OCI-LY1 (cell line): Measurements from ENCODE around the gene CNOT4.

Experiments
- H2AFZ ChIP-seq: fragments of 200-600 bp; sonication (generic), shearing (Covaris generic); 2 replicates; pipeline ENCODE4 v1.6.0; 2014; ENCODE audit warnings: antibody characterized with exemption, mild to moderate bottlenecking, low read length
- H3F3A ChIP-seq: fragments of 200-600 bp; sonication (generic), shearing (Covaris generic); 2 replicates; pipeline ENCODE4 v1.6.0; 2014; ENCODE audit warnings: mild to moderate bottlenecking, antibody characterized with exemption, low read length, moderate library complexity; ENCODE audit not compliant: insufficient read depth
- H3K27ac ChIP-seq: fragments of 200-600 bp; sonication (generic); 2 replicates; pipeline ENCODE4 v1.5.1; 2014; ENCODE audit warnings: low read length, mixed run types, mild to moderate bottlenecking, low read depth; ENCODE audit not compliant: poor library complexity, severe bottlenecking
- H3K27me3 ChIP-seq: fragments of 200-600 bp; sonication (generic); 2 replicates; pipeline ENCODE4 v1.6.0; 2014; ENCODE audit warnings: antibody characterized with exemption, mild to moderate bottlenecking, low read length, moderate library complexity; ENCODE audit not compliant: insufficient read depth
- H3K36me3 ChIP-seq: fragments of 200-600 bp; sonication (generic); 2 replicates; pipeline ENCODE4 v1.6.1; 2014; ENCODE audit warnings: mild to moderate bottlenecking, antibody characterized with exemption, low read length, moderate library complexity, mixed read lengths; ENCODE audit not compliant: insufficient read depth
- H3K4me1 ChIP-seq: fragments of 200-600 bp; sonication (generic); 2 replicates; pipeline ENCODE4 v1.5.1; 2014; ENCODE audit warnings: mild to moderate bottlenecking, low read length, moderate library complexity; ENCODE audit not compliant: insufficient read depth, severe bottlenecking
- H3K4me2 ChIP-seq: fragments of 200-600 bp; sonication (generic), shearing (Covaris generic); 2 replicates; pipeline ENCODE4 v1.6.1; 2014; ENCODE audit warnings: low read length
- H3K4me3 ChIP-seq: fragments of 200-600 bp; sonication (generic); 2 replicates; pipeline ENCODE4 v1.5.1; 2014; ENCODE audit warnings: low read length, low read depth, mild to moderate bottlenecking, mixed read lengths; ENCODE audit not compliant: poor library complexity, severe bottlenecking
- H3K79me2 ChIP-seq: fragments of 200-600 bp; shearing (Covaris generic); 2 replicates; pipeline ENCODE4 v1.6.1; 2016; ENCODE audit warnings: mixed run types, low read length, mixed read lengths; ENCODE audit not compliant: insufficient read depth
- H3K9ac ChIP-seq: fragments of 200-600 bp; sonication (generic), shearing (Covaris generic); 2 replicates; pipeline ENCODE4 v1.6.1; 2014; ENCODE audit warnings: mild to moderate bottlenecking, low read length, mixed read lengths
- H3K9me2 ChIP-seq: fragments of 200-600 bp; sonication (generic), shearing (Covaris generic); 2 replicates; pipeline ENCODE4 v1.6.1; 2014; ENCODE audit warnings: low read depth, mild to moderate bottlenecking, low read length, mixed read lengths
- H3K9me3 ChIP-seq: fragments of 200-600 bp; shearing (Covaris generic); 2 replicates; pipeline ENCODE4 v1.6.1; 2014; ENCODE audit warnings: low read length, mixed read lengths
- H4K20me1 ChIP-seq: fragments of 200-600 bp; sonication (generic), shearing (Covaris generic); 2 replicates; pipeline ENCODE4 v1.6.0; 2016; ENCODE audit warnings: mild to moderate bottlenecking, low read length; ENCODE audit not compliant: insufficient read depth
- EZH2 ChIP-seq: fragments of 200-600 bp; sonication (generic), shearing (Covaris generic); IDR thresholded peaks from 2 replicates; pipeline ENCODE4 v1.8.0; 2017; ENCODE audit warnings: borderline replicate concordance, mixed run types, mild to moderate bottlenecking, antibody characterized with exemption, low read length, moderate library complexity, mixed read lengths
- TF ChIP-seq, protein P1 (sequence below): fragments of 200-600 bp; sonication (generic), shearing (Covaris generic); IDR thresholded peaks from 2 replicates; pipeline ENCODE4 v1.5.1; 2017; ENCODE audit warnings: mild to moderate bottlenecking, antibody characterized with exemption, low read length, moderate library complexity, mixed read lengths

The CNOT4 gene

GRCh38 chr7:135523146-135523545, 13.2 kb upstream of the CNOT4 start:
- TF ChIP-seq EZH2, result no peak
- TF ChIP-seq, protein P1, sequence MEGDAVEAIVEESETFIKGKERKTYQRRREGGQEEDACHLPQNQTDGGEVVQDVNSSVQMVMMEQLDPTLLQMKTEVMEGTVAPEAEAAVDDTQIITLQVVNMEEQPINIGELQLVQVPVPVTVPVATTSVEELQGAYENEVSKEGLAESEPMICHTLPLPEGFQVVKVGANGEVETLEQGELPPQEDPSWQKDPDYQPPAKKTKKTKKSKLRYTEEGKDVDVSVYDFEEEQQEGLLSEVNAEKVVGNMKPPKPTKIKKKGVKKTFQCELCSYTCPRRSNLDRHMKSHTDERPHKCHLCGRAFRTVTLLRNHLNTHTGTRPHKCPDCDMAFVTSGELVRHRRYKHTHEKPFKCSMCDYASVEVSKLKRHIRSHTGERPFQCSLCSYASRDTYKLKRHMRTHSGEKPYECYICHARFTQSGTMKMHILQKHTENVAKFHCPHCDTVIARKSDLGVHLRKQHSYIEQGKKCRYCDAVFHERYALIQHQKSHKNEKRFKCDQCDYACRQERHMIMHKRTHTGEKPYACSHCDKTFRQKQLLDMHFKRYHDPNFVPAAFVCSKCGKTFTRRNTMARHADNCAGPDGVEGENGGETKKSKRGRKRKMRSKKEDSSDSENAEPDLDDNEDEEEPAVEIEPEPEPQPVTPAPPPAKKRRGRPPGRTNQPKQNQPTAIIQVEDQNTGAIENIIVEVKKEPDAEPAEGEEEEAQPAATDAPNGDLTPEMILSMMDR, result no peak
- peaks cover 3% of the 10 kb centered on the region; the same call in 1 of the 2 replicates for H3K9me3 ChIP-seq
- H3K4me1 ChIP-seq, result peaks cover 11% of the 10 kb centered on the region
- no peaks in the 10 kb centered on the region for H3F3A ChIP-seq
- no peak overlapping the region for H3K27ac ChIP-seq
- no peaks in the 10 kb centered on the region for H3K79me2 ChIP-seq
- no peak overlapping the region for H3K4me2 ChIP-seq
- no peak overlapping the region for H3K9ac ChIP-seq
- H3K4me3 ChIP-seq, result no peak overlapping the region
- no peaks in the 10 kb centered on the region; the same call in 1 of the 2 replicates for H3K27me3 ChIP-seq
- no peaks in the 10 kb centered on the region for H3K36me3 ChIP-seq
- no peaks in the 10 kb centered on the region for H3K9me2 ChIP-seq
- no peak overlapping the region for H2AFZ ChIP-seq
- no peaks in the 10 kb centered on the region for H4K20me1 ChIP-seq

GRCh38 chr7:135522509-135522908, 12.6 kb upstream of the CNOT4 start:
- Histone ChIP-seq H3K4me2 (no peak overlapping the region), H3K36me3 (no peaks in the 10 kb centered on the region), H3K4me1 (peaks cover 11% of the 10 kb centered on the region), H3K27me3 (no peaks in the 10 kb centered on the region; the same call in 1 of the 2 replicates), H3K4me3 (no peak overlapping the region), H3K27ac (no peak overlapping the region), H2AFZ (no peak overlapping the region), H3F3A (no peaks in the 10 kb centered on the region), H3K9me3 (peaks cover 3% of the 10 kb centered on the region; the same call in 1 of the 2 replicates), H4K20me1 (no peaks in the 10 kb centered on the region), H3K9me2 (no peaks in the 10 kb centered on the region), H3K9ac (no peak overlapping the region), H3K79me2 (no peaks in the 10 kb centered on the region)
- TF ChIP-seq, protein P1, result no peak
- TF ChIP-seq EZH2, result no peak

- Histone ChIP-seq H3K4me1 (peaks cover 11% of the 10 kb centered on the region), H3K36me3 (no peaks in the 10 kb centered on the region), H3K9me3 (peaks cover 3% of the 10 kb centered on the region; the same call in 1 of the 2 replicates), H3K9me2 (no peaks in the 10 kb centered on the region), H3K9ac (no peak overlapping the region), H3K79me2 (no peaks in the 10 kb centered on the region), H3K4me3 (no peak overlapping the region), H3K27me3 (no peaks in the 10 kb centered on the region; the same call in 1 of the 2 replicates), H2AFZ (no peak overlapping the region), H3K27ac (no peak overlapping the region), H3K4me2 (peak overlapping the region; percentile 34; the same call in 1 of the 2 replicates), H4K20me1 (no peaks in the 10 kb centered on the region), H3F3A (no peaks in the 10 kb centered on the region)
- no peak for TF ChIP-seq EZH2
- TF ChIP-seq, protein P1, result no peak
These were observed 10.0 kb upstream of the CNOT4 start for GRCh38 chr7:135519871-135520270.
